Activated CD8-positive, alpha-beta T cell treated with anti-CD3 and anti-CD28 coated beads for 36 hours (primary cell): ENCODE results near the gene ALPK1. TPM values are rescaled to one million over a fixed set of nuclear protein-coding genes. Genes with fewer than 3 reads are reported as not detected.

Experiments
- ATAC-seq: fragments of 200-7000 bp; cut with Tn5 transposase; one replicate; pipeline ENCODE4 v1.10.0; 2021; ENCODE audit warnings: mild to moderate bottlenecking, moderate library complexity
- CTCF ChIA-PET: fragments of 350-600 bp; sonication (Branson Sonifier 250); formaldehyde crosslinking; loops from one replicate; lab custom pipeline; 2021; ENCODE audit warnings: antibody characterized with exemption; lab: Charles Lee
- POLR2A ChIA-PET: fragments of 350-600 bp; sonication (Branson Sonifier 250); formaldehyde crosslinking; loops from one replicate; lab custom pipeline; 2021; ENCODE audit warnings: antibody characterized with exemption; lab: Charles Lee
- DNase-seq: peaks from one replicate; pipeline ENCODE4 v3.0.0-alpha.2; 2020
- H3K27ac Mint-ChIP-seq: one replicate; pipeline ENCODE4 v1.8.0; 2021; ENCODE audit warnings: mild to moderate bottlenecking, mixed read lengths
- H3K27me3 Mint-ChIP-seq: one replicate; pipeline ENCODE4 v1.8.0; 2021; ENCODE audit warnings: mixed read lengths
- H3K36me3 Mint-ChIP-seq: one replicate; pipeline ENCODE4 v1.8.0; 2021; ENCODE audit warnings: low read depth, mixed read lengths
- H3K4me1 Mint-ChIP-seq: one replicate; pipeline ENCODE4 v1.8.0; 2021; ENCODE audit warnings: low read depth, mixed read lengths
- H3K4me3 Mint-ChIP-seq: one replicate; pipeline ENCODE4 v1.8.0; 2021; ENCODE audit warnings: mild to moderate bottlenecking, moderate library complexity, mixed read lengths
- H3K9me3 Mint-ChIP-seq: one replicate; pipeline ENCODE4 v1.8.0; 2021; ENCODE audit warnings: mixed read lengths
- CTCF ChIP-seq: fragments of 200-600 bp; IDR thresholded peaks from one replicate; pipeline ENCODE4 v1.8.0; 2022; ENCODE audit warnings: antibody characterized with exemption, mild to moderate bottlenecking
- intact Hi-C: fragments of 100-400 bp; cut with micrococcal nuclease; formaldehyde crosslinking; loops from one replicate; pipeline ENCODE4 v1.10.0; 2022
- total RNA-seq, 2 experiments: library from RNA; stranded (reverse); gene quantifications; one replicate each; pipeline ENCODE4 v1.2.3, GENCODE V29; 2021

The ALPK1 gene
- total RNA-seq, 2 experiments from 2014 or later = 13.4 to 13.7 TPM

GRCh38 chr4:112402098-112402497 is 104.9 kb downstream of the ALPK1 start:
- Mint-ChIP-seq H3K4me3 (no peak overlapping the region), H3K4me1 (no peaks in the 10 kb centered on the region), H3K9me3 (no peaks in the 10 kb centered on the region), H3K27me3 (no peaks in the 10 kb centered on the region), H3K36me3 (peaks cover 7% of the 10 kb centered on the region), H3K27ac (no peak overlapping the region)
- DNase-seq (no peak), ATAC-seq (no peak)
- CTCF ChIA-PET = no interaction called here
- TF ChIP-seq CTCF = no peak
- intact Hi-C loops = no loop called here
- POLR2A ChIA-PET = interaction anchor here (0.6 kb wide), 1 partner anchor 212 kb away, joined by 3 read pairs; no protein-coding TSS in a partner anchor

GRCh38 chr4:112403101-112403945 is 106.2 kb downstream of the ALPK1 start:
- CTCF ChIA-PET = interaction anchor here (1.1 kb wide), 1 partner anchor 76 kb away, joined by 3 read pairs; no protein-coding TSS in a partner anchor
- Mint-ChIP-seq H3K4me1 (no peaks in the 10 kb centered on the region), H3K36me3 (peaks cover 4% of the 10 kb centered on the region), H3K9me3 (no peaks in the 10 kb centered on the region), H3K27me3 (no peaks in the 10 kb centered on the region), H3K27ac (no peak overlapping the region), H3K4me3 (no peak overlapping the region)
- POLR2A ChIA-PET = no interaction called here
- DNase-seq (no peak), ATAC-seq (no peak)
- TF ChIP-seq CTCF = no peak
- intact Hi-C loops = no loop called here

- no peak for ATAC-seq
- no peak overlapping the region for H3K27ac Mint-ChIP-seq
- ChIA-PET POLR2A (no interaction called here), CTCF (no interaction called here)
- peaks cover 8% of the 10 kb centered on the region for H3K36me3 Mint-ChIP-seq
- no peaks in the 10 kb centered on the region for H3K4me1 Mint-ChIP-seq
- no peak overlapping the region for H3K4me3 Mint-ChIP-seq
- TF ChIP-seq CTCF = no peak
- intact Hi-C loops = no loop called here
- DNase-seq = no peak
- no peaks in the 10 kb centered on the region for H3K27me3 Mint-ChIP-seq
- H3K9me3 Mint-ChIP-seq = no peaks in the 10 kb centered on the region
Observed at GRCh38 chr4:112410364-112410763, 113.2 kb downstream of the ALPK1 start.

- ChIA-PET CTCF (no interaction called here), POLR2A (no interaction called here)
- no peak for DNase-seq
- no peaks in the 10 kb centered on the region for H3K27me3 Mint-ChIP-seq
- peaks cover 8% of the 10 kb centered on the region for H3K36me3 Mint-ChIP-seq
- no peaks in the 10 kb centered on the region for H3K4me1 Mint-ChIP-seq
- H3K9me3 Mint-ChIP-seq = no peaks in the 10 kb centered on the region
- no peak for ATAC-seq
- TF ChIP-seq CTCF = no peak
- H3K4me3 Mint-ChIP-seq = no peak overlapping the region
- intact Hi-C loops = no loop called here
- H3K27ac Mint-ChIP-seq = no peak overlapping the region
Observed at GRCh38 chr4:112410804-112411203, 113.6 kb downstream of the ALPK1 start.
